RWPE1 (cell line): ENCODE measurements around the gene TESK2.

Experiments used
- CTCF ChIA-PET: fragments of 350-600 bp; sonication (Branson Sonifier 250); formaldehyde crosslinking; extraction: SDS; loops from one replicate; lab custom pipeline; 2021; lab: Yijun Ruan, JAX
- POLR2A ChIA-PET: fragments of 400-600 bp; formaldehyde crosslinking; extraction: SDS; loops from one replicate; lab custom pipeline; 2020; ENCODE audit warnings: antibody characterized with exemption; ENCODE audit not compliant: low non-redundant PET; lab: Yijun Ruan, JAX
- DNase-seq: peaks from one replicate; pipeline ENCODE4 v3.0.0; 2012; ENCODE audit warnings: low spot score
- H3K27ac ChIP-seq: fragments of 450-650 bp; 2 replicates; pipeline ENCODE4 v1.5.1; 2017
- TF ChIP-seq, protein P1 (sequence below): fragments of 450-650 bp; conservative IDR thresholded peaks from 2 replicates; pipeline ENCODE4 v1.5.1; 2017; ENCODE audit warnings: low read depth, mild to moderate bottlenecking

The TESK2 gene

GRCh38 chr1:45326627-45327623 lies 164.0 kb downstream of the TESK2 start, which contains the start of gene HPDL:
Gene HPDL, plus strand, starts transcription at chr1:45326895. Its CDS starts 254 bp downstream, at chr1:45327149.
- ChIA-PET CTCF (interaction anchor here (0.6 to 0.9 kb wide), 3 partner anchors 24 to 165 kb away, joined by 3 to 9 read pairs (median 3); no protein-coding TSS in a partner anchor), POLR2A (interaction anchor here (0.6 to 2.7 kb wide), 3 partner anchors 19 to 30 kb away, joined by 3 to 13 read pairs (median 3); no protein-coding TSS in a partner anchor)
- H3K27ac ChIP-seq = peak within 1 kb of the TSS; percentile 57

DNA sequence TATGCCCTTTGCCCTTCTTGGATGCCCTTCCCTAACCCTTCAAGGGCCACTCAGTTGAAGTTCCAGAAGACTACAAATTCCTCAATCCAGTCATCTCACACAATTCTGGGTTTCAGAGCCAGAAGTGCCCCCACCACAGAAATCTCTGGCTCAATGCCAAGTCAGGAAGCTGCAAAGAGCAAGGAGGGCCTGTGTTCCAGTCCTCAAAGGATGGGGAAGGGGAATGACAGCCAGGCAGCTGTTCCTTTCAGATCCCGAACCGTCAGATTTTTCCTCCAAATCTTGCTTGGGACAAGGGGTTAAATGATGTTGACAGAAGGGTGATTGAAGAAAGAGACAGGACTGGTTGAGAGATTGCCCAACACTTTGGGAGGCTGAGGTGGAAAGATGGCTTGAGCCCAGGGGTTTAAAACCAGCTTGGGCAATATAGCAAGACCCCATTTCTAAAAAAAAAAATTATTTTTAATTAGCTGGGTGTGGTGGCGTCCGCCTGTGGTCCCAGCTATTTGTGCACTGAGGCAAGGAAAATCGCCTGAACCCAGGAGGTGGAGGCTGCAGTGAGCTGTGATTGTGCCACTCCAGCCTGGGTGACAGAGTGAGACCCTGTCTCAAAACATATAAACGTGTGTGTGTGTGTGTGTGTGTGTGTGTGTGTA lies 165.0 kb downstream of the TESK2 start:
- TF ChIP-seq, protein P1, sequence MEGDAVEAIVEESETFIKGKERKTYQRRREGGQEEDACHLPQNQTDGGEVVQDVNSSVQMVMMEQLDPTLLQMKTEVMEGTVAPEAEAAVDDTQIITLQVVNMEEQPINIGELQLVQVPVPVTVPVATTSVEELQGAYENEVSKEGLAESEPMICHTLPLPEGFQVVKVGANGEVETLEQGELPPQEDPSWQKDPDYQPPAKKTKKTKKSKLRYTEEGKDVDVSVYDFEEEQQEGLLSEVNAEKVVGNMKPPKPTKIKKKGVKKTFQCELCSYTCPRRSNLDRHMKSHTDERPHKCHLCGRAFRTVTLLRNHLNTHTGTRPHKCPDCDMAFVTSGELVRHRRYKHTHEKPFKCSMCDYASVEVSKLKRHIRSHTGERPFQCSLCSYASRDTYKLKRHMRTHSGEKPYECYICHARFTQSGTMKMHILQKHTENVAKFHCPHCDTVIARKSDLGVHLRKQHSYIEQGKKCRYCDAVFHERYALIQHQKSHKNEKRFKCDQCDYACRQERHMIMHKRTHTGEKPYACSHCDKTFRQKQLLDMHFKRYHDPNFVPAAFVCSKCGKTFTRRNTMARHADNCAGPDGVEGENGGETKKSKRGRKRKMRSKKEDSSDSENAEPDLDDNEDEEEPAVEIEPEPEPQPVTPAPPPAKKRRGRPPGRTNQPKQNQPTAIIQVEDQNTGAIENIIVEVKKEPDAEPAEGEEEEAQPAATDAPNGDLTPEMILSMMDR = no peak
- DNase-seq = no peak
- H3K27ac ChIP-seq = peak overlapping the region; percentile 57; the same call in 1 of the 2 replicates
- ChIA-PET CTCF (interaction anchor here (0.9 kb wide), 1 partner anchor 166 kb away, joined by 3 read pairs; no protein-coding TSS in a partner anchor), POLR2A (interaction anchor here (0.6 to 1.1 kb wide), 3 partner anchors 15 to 164 kb away, joined by 3 read pairs; no protein-coding TSS in a partner anchor)

More at GRCh38 chr1:45326627-45327623, 164.0 kb downstream of the TESK2 start, which contains the start of gene HPDL:
- peak; percentile 59 for DNase-seq
- TF ChIP-seq, protein P1 = no peak

GRCh38 chr1:45322486-45323040 lies 168.4 kb downstream of the TESK2 start:
- POLR2A ChIA-PET = no interaction called here
- no peak for DNase-seq
- TF ChIP-seq, protein P1 = no peak
- CTCF ChIA-PET = no interaction called here
- no peak overlapping the region for H3K27ac ChIP-seq

- POLR2A ChIA-PET = no interaction called here
- DNase-seq = no peak
- H3K27ac ChIP-seq = no peak overlapping the region
- CTCF ChIA-PET = no interaction called here
- TF ChIP-seq, protein P1 = no peak
These were observed 169.5 kb downstream of the TESK2 start for GRCh38 chr1:45321444-45321843.

GRCh38 chr1:45319761-45320160 lies 171.2 kb downstream of the TESK2 start:
- H3K27ac ChIP-seq = no peak overlapping the region
- DNase-seq = no peak
- ChIA-PET POLR2A (no interaction called here), CTCF (no interaction called here)
- TF ChIP-seq, protein P1 = no peak

GRCh38 chr1:45317166-45317565 lies 173.8 kb downstream of the TESK2 start:
- ChIA-PET CTCF (no interaction called here), POLR2A (no interaction called here)
- DNase-seq = no peak
- TF ChIP-seq, protein P1 = no peak
- H3K27ac ChIP-seq = no peak overlapping the region
